IPS-20b (cell line): ENCODE data around the gene SCN4B.
"Not testable (repeated sequence)": the region's sequence is repeated elsewhere in the genome, so short reads cannot be mapped to it uniquely, and the experiment has no call there.

Experiments
- H3K27ac ChIP-seq: one replicate; pipeline ENCODE4 v1.5.1; 2013; ENCODE audit warnings: low read length
- H3K27me3 ChIP-seq: 2 replicates; pipeline ENCODE4 v1.6.1; 2013; ENCODE audit warnings: mild to moderate bottlenecking, low read length, inconsistent platforms; ENCODE audit not compliant: insufficient read depth
- H3K36me3 ChIP-seq: 2 replicates; pipeline ENCODE4 v1.6.1; 2013; ENCODE audit warnings: low read depth, mild to moderate bottlenecking, inconsistent platforms, low read length, moderate library complexity; ENCODE audit not compliant: insufficient read depth
- H3K4me1 ChIP-seq: 2 replicates; pipeline ENCODE4 v1.6.1; 2013; ENCODE audit warnings: mild to moderate bottlenecking, control low read depth, inconsistent platforms, low read length, moderate library complexity; ENCODE audit not compliant: insufficient read depth
- H3K4me3 ChIP-seq: 2 replicates; pipeline ENCODE4 v1.5.1; 2013; ENCODE audit warnings: mild to moderate bottlenecking, low read length, inconsistent platforms
- H3K9ac ChIP-seq: 2 replicates; pipeline ENCODE4 v1.6.1; 2013; ENCODE audit warnings: low read depth, mild to moderate bottlenecking, inconsistent platforms, low read length, moderate library complexity
- H3K9me3 ChIP-seq: 2 replicates; pipeline ENCODE4 v1.6.1; 2013; ENCODE audit warnings: mild to moderate bottlenecking, low read depth, low read length, inconsistent platforms; ENCODE audit not compliant: insufficient read depth

Gene SCN4B

DNA sequence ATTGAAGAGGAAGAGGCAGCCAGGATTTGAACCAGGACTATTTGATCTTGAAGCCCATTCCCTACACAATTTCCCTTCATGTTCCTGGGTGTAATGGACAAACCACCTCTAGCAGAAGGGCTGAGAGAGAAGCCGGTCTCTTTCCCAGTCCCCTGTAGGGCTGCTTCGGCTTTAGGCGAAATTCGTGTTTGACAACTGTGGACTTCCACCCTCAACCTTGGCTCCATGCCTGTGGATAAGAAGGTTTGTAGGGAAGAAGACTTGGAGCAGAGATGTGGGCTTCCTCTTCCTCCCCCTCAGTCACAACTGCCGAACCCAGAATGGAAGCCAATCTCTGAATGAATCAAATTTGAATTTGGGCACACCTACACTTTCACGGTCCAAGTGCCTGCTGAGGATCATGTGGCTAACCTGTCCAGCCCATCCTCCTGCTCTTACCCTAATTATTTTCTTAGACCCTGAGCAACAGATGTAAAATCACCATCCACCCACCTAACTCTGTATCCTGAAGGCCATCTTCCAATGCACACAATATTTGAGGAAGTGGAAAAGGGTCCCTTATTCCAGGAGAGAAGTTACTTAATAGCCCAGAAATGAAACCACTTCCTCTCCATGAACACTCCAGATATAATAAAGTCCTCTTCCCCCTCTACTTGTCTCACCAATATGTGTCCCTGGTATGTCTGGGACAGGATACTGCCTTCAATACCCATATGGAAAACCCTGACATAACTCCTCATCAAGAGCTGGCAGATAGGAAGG, 33.9 kb upstream of the SCN4B start:
- Histone ChIP-seq H3K4me3 (no peak overlapping the region), H3K9me3 (no peaks in the 10 kb centered on the region), H3K9ac (no peak overlapping the region), H3K27me3 (peaks cover 10% of the 10 kb centered on the region), H3K36me3 (no peaks in the 10 kb centered on the region), H3K27ac (no peak overlapping the region), H3K4me1 (no peaks in the 10 kb centered on the region)

DNA sequence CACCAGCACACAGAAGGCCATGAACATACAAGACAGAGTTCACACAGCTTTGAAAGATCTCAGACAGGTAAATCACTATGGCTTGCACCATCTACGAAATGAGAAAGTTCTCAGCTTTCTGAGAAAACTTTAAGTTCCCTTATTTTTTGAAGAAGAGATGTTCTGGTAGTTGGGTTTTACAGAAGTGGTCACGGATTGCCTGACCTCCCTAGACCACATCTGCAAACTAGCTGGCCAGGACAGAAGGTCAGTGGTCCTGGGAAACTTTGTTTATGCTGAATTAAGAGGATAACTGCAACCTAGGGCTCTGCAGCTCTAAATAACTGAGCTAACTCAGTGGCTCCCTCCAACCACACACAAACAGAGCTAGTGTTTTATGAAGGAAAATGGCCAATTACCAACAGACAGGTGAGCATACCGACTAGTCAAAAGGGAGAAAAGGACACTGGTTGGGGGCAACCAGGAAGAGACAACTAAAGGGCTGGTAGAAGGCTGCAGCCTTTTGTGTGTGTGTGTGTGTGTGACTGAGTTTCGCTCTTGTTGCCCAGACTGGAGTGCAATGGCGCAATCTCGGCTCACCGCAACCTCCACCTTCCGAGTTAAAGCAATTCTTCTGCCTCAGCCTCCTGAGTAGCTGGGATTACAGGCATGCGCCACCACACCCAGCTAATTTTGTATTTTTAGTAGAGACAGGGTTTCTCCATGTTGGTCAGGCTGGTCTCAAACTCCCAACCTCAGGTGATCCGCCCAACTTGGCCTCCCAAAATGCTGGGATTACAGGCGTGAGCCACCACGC, 32.4 kb upstream of the SCN4B start:
- Histone ChIP-seq H3K36me3 (no peaks in the 10 kb centered on the region), H3K4me1 (peaks cover 9% of the 10 kb centered on the region; the same call in 1 of the 2 replicates), H3K9me3 (no peaks in the 10 kb centered on the region), H3K4me3 (no peak overlapping the region), H3K27ac (no peak overlapping the region), H3K9ac (no peak overlapping the region), H3K27me3 (peaks cover 13% of the 10 kb centered on the region)

DNA sequence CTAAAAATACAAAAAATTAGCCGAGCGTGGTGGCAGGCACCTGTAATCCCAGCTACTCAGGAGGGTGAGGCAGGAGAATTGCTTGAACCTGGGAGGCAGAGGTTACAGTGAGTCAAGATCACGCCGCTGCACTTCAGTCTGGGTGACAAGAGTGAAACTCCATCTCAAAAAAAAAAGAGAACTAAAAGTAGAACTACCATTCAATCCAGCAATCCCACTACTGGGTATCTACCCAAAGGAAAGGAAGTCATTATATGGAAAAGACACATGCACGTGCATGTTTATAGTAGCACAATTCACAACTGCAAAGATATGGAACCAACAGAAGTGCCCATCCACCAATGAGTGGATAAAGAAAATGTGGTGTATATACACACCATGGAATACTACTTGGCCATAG, 31.1 kb upstream of the SCN4B start:
- not testable (repeated sequence) for H3K4me3 ChIP-seq, H3K9ac ChIP-seq, H3K4me1 ChIP-seq, H3K36me3 ChIP-seq, H3K9me3 ChIP-seq, H3K27ac ChIP-seq
- H3K27me3 ChIP-seq = peaks cover 18% of the 10 kb centered on the region

DNA sequence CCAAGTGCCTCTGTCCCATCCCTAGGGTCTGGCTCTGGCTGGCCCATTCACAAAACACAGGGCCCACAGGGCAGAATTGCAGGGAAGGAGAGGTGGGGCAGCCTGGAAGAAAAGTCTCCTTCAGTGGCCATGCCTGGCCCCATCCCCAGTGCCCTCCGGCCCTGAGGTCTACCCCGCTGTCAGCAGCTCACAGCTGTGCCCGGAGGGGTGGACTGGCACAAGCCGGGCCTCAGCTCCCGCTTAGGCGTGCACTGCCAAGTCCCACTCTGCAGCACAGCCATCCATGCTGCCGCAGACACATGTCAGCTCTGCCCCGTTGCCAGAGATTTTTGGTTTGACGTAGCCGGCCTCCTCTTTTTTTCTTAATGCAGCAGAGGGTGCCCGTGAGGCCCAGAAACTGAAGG, 27.7 kb upstream of the SCN4B start:
- H3K4me1 ChIP-seq = peaks cover 16% of the 10 kb centered on the region
- H3K27me3 ChIP-seq = peaks cover 20% of the 10 kb centered on the region
- H3K27ac ChIP-seq = no peak overlapping the region
- H3K9me3 ChIP-seq = no peaks in the 10 kb centered on the region
- no peaks in the 10 kb centered on the region for H3K36me3 ChIP-seq
- no peak overlapping the region; the same call in 1 of the 2 replicates for H3K9ac ChIP-seq
- H3K4me3 ChIP-seq = peak overlapping the region; percentile 52; the same call in 1 of the 2 replicates

DNA sequence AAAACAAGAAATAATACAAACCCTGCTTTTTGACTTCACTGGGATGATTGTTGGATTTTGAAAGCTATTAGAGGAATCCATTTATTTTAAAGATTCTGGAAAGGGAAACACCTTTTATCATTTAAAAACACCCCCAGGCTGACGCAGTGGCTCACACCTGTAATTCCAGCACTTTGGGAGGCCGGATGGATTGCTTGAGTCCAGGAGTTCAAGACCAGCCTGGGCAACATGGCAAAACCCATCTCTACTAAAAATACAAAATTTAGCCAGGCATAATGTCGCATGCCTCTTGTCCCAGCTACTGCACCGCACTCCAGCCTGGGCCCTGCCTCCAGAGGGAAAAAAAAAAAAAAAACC, 24.1 kb upstream of the SCN4B start:
- H3K27me3 ChIP-seq = peaks cover 56% of the 10 kb centered on the region

DNA sequence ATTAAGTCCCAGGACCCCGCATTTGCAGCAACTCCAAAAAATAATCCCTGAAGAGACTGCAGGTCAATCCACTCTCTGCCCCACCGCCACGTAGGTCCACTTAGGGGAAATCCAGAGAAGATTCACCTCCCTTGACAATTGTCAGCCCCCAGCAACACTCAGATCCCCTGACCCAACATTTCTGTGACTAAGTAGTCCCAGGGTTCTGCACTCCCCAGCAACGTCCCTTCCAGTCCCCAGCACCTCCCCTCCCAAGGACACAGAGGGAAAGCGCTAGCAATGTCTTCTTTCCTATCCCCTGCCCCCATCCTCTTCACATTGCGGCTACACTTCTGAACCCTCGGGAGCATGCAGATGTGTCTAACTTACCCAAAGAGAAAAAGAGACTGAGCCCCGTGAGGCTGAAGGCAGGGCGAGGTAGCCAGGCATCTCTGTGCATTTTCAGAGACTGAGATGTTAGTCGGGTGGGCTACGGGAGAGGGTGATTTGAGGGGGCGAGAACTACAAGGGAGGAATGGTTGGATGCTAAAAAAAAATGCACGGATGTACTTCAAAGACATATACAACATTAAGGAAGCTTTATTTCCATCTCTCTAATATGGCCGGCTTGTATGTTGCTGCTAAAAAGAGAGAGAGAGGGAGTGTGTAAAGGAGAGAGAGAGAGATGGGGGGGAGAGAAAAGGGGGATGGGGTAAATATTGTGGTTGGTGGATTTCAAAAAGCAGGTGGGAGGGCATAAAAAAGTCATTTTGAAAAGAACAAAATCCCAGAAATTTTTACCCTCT, 23.6 kb upstream of the SCN4B start, which contains the start of gene SCN2B:
TSS of gene SCN2B (minus strand) at position 647 of the 785 bp plus-strand sequence. CDS start at position 439, 208 bp downstream.
- Histone ChIP-seq H3K4me1 (peaks cover 21% of the 10 kb centered on the region), H3K36me3 (no peaks in the 10 kb centered on the region), H3K27ac (no peak within 1 kb of the TSS), H3K9me3 (no peaks in the 10 kb centered on the region), H3K9ac (peak within 1 kb of the TSS; percentile 41), H3K27me3 (peaks cover 61% of the 10 kb centered on the region), H3K4me3 (peak within 1 kb of the TSS; percentile 86)

More for the DNA sequence above, 24.1 kb upstream of the SCN4B start:
- H3K4me3 ChIP-seq = peak overlapping the region; percentile 86; the same call in 1 of the 2 replicates
- no peak overlapping the region for H3K27ac ChIP-seq
- no peaks in the 10 kb centered on the region for H3K36me3 ChIP-seq
- no peak overlapping the region for H3K9ac ChIP-seq
- no peaks in the 10 kb centered on the region for H3K9me3 ChIP-seq
- peaks cover 19% of the 10 kb centered on the region for H3K4me1 ChIP-seq

DNA sequence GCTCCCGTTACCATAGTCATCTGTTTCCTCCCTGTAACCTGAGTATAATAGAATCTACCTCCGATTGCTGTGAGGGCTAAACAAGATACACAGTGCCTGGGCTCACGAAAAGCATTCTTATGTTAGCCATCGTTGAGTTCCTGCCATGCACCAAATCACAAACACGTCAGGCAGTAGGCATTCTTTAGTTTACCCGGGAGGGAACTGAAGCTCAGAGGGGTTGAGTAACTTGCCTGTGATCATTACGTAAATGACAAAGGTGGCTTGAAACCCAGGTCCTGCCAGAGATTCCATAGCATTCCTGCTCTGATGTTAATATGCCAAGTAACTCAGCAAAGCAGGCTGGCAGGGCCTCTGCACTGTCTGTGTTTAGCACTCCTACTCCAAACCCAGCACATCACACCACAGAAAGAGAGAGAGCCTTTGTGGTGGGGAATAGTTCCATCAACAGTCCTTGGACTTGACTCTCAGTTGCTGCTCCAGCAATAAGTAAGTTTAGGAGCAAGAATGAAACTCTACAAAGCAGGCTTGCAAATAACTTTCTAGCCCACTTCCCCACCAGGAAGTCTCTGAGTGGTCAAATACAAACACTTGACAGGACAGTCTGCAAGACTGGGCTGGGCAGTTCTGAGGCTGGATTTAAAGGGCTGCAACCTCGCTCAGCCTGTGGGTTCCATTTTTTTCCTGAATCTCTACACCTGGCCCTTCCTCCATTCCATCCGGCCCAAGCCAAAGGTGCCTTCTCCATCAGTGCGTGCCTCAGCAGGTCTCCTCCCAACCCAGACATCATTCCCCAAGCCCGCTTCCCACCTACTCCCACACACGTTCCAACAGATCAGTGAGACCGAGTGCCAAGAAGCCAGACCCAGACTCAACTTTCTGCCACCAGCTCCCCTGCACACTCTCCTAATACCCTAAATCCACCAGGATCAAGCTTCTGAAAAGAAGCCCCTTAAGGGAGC, 22.7 kb upstream of the SCN4B start:
- Histone ChIP-seq H3K4me1 (peaks cover 22% of the 10 kb centered on the region), H3K4me3 (peak overlapping the region; percentile 86; the same call in 1 of the 2 replicates), H3K27me3 (peaks cover 70% of the 10 kb centered on the region), H3K9me3 (no peaks in the 10 kb centered on the region), H3K9ac (no peak overlapping the region), H3K36me3 (no peaks in the 10 kb centered on the region), H3K27ac (no peak overlapping the region)

DNA sequence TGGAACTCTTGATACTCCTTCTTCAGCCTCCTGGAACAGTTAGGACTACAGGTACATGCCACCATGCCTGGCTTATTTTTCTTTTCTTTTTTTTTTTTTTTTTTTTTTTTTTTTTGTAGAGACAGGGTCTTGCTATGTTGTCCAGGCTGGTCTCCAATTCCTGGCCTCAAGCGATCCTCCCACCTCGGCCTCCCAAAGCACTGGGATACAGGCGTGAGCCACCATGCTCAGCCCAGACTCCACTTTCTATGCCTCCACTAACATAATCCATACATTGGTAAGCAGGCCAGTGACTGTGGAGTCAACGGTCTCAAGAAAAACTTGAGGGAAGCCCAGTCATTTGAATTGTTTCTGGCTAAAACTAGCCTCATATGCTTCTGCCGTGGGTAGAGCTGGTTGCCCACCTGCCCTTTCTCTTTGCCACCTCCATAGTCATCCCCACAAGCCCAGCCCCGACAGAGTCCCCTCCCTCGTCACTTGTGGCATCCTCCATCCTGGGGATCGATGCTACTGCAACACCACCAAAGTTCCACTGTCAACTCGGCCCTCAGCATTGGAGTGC, 21.5 kb upstream of the SCN4B start:
- no peaks in the 10 kb centered on the region for H3K36me3 ChIP-seq
- no peak overlapping the region for H3K27ac ChIP-seq
- H3K27me3 ChIP-seq = peaks cover 74% of the 10 kb centered on the region
- H3K4me1 ChIP-seq = peaks cover 18% of the 10 kb centered on the region
- H3K9ac ChIP-seq = no peak overlapping the region
- no peak overlapping the region for H3K4me3 ChIP-seq
- no peaks in the 10 kb centered on the region for H3K9me3 ChIP-seq

DNA sequence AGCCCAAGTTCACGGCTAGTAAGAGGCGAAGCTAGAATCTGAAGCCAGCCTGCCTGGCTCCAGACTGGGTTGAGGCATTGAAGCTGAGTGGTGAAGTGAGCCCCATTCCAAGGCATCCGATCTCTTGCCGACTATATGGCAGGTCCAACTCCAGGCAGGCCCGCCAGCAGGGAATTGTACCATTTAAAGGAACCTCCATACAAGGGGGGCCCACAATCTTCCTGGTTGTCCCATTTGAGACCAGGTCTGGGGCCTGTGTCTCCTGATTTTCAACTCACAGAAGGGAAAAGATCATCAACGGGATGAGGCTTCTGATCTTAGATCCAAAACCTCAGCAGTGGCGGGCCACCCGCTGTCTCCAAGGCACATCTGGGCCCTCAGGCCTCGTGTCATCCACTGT, 19.7 kb upstream of the SCN4B start:
- Histone ChIP-seq H3K9me3 (no peaks in the 10 kb centered on the region), H3K27ac (no peak overlapping the region), H3K36me3 (no peaks in the 10 kb centered on the region), H3K9ac (no peak overlapping the region), H3K4me3 (no peak overlapping the region), H3K27me3 (peaks cover 91% of the 10 kb centered on the region), H3K4me1 (peaks cover 18% of the 10 kb centered on the region)

DNA sequence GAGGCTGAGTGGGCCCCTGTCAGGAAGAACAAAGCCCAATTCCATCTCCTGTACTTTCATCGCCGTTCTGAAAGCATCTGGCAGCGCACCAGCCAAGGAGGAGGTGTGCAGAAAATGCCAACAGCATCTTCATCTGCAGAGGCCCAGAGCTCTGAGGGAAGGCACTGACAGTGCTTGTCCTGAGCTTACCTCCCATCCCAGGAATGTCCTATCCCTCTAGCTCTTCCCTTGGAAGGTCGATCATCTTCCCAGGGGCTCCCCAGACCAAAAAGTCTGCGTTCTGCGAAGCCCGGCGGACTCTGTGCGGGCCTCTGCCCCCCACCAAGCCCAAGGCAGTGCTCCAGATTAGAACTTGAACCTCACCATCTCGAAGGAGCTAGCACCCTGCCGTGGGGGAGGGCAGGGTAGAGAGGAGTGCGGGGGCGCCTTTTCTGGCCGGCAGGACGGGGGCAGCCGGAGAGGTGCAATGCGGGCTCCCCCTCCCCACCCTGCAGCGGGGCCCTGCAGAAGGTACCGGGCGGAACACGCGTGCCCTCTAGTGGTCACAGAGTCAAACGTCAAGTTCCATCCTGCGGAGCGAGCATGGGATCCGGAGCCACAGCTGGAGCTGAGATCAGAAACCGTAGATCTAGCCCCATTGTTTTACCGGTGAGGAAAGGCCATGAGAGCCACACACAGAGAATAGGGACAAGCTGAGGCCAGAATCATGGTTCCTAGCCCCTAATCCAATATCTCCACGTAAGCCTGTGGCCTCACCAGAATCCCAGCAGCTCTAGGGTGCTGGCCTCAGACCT, 18.8 kb upstream of the SCN4B start:
- H3K27ac ChIP-seq = no peak overlapping the region
- H3K36me3 ChIP-seq = no peaks in the 10 kb centered on the region
- H3K4me3 ChIP-seq = peak overlapping the region; percentile 78
- peaks cover 99% of the 10 kb centered on the region for H3K27me3 ChIP-seq
- no peaks in the 10 kb centered on the region for H3K9me3 ChIP-seq
- H3K9ac ChIP-seq = no peak overlapping the region
- H3K4me1 ChIP-seq = peaks cover 18% of the 10 kb centered on the region
